Ishikawa (cell line): Measurements from ENCODE around the gene FOXD4.
"Not testable (repeated sequence)": the region's sequence is repeated elsewhere in the genome, so short reads cannot be mapped to it uniquely, and the experiment has no call there.

Experiments used
- EGR1 ChIP-seq: IDR thresholded peaks from 2 replicates; pipeline ENCODE4 v1.6.1; 2012
- RAD21 ChIP-seq: IDR thresholded peaks from 2 replicates; pipeline ENCODE4 v1.6.1; 2012; ENCODE audit warnings: low read depth
- TF ChIP-seq, protein P1 (sequence below): IDR thresholded peaks from 2 replicates; pipeline ENCODE4 v1.6.1; 2012

FOXD4 gene

DNA sequence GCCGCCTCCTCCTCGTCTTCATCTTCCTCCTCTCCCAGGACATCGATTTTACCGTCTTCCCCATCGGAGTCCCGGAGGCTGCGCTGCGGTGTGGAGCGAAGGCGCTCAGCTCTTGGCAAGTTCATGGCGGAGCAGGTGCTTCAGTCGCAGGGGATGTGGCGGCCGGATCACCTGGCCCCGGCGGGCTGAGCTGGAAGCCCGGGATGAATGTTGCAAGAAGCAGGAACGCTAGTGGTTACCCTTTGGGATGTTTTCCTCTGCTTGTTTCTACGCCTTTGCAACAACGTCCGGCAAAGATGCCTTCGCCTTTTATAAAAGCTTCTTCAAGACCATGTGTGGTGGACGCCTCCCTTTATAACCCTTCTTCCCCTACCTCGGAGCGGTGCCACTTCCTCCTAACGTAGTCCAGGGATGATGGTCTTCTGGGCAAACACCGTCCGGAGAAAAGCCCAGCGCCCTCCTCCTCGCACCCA is at the start of gene FOXD4:
TSS of gene FOXD4 (minus strand) at position 423 of the 473 bp plus-strand sequence. CDS start at position 125, 298 bp downstream.
- TF ChIP-seq EGR1, RAD21: not testable (repeated sequence)
- TF ChIP-seq, protein P1, sequence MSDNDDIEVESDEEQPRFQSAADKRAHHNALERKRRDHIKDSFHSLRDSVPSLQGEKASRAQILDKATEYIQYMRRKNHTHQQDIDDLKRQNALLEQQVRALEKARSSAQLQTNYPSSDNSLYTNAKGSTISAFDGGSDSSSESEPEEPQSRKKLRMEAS, result not testable (repeated sequence)
